H1 (cell line): ENCODE data around the gene GSAP. TPM values are rescaled to one million over a fixed set of nuclear protein-coding genes. Genes with fewer than 3 reads are reported as not detected.

Source experiments
- ATF3 ChIP-seq: IDR thresholded peaks from 2 replicates; pipeline ENCODE4 v1.6.1; 2011; ENCODE audit warnings: low read depth, mild to moderate bottlenecking, low read length; ENCODE audit not compliant: insufficient read depth
- CBX8 ChIP-seq: fragments of 300-800, 300-1000 bp; sonication (generic); IDR thresholded peaks from 2 replicates; pipeline ENCODE4 v1.7.1; 2016; ENCODE audit warnings: low read depth, low read length, borderline replicate concordance
- CREB1 ChIP-seq: IDR thresholded peaks from 2 replicates; pipeline ENCODE4 v1.6.1; 2012; ENCODE audit warnings: inconsistent platforms
- CTBP2 ChIP-seq: IDR thresholded peaks from 2 replicates; pipeline ENCODE4 v1.7.0; 2011; ENCODE audit warnings: borderline replicate concordance, mild to moderate bottlenecking, moderate library complexity, mixed read lengths, low read length; ENCODE audit not compliant: insufficient read depth, insufficient read length
- EGR1 ChIP-seq: IDR thresholded peaks from 2 replicates; pipeline ENCODE4 v1.6.1; 2011; ENCODE audit warnings: low read depth, low read length, borderline replicate concordance
- POLR2A ChIP-seq, 2 experiments: IDR thresholded peaks; 1 replicate in 1 of 2; 2 replicates in 1 of 2; pipeline ENCODE4 v1.6.1; 2011; ENCODE audit warnings: low read depth in 2 of 2, low read length in 2 of 2, mild to moderate bottlenecking in 2 of 2; ENCODE audit errors: control extremely low read depth in 1 of 2
- SIRT6 ChIP-seq: IDR thresholded peaks from one replicate; pipeline ENCODE4 v1.7.1; 2012; ENCODE audit warnings: low read length, inconsistent platforms
- ZNF274 ChIP-seq: IDR thresholded peaks from 2 replicates; pipeline ENCODE4 v1.7.0; 2012; ENCODE audit warnings: low read length, borderline replicate concordance; ENCODE audit errors: extremely low read depth
- polyA plus RNA-seq, 7 experiments: library from polyadenylated mRNA; depleted of rRNA in 3 of 7; stranded (reverse) in 5 of 7; unstranded in 2 of 7; fragments of >200 nt in 5 of 7; fragments of 200-250 nt in 2 of 7; gene quantifications; 1 replicate in 5 of 7; 2 replicates in 1 of 7; 4 replicates in 1 of 7; pipeline versions ENCODE4 v1.2.1 to v1.2.3, GENCODE V29; 2011 to 2013; ENCODE audit warnings: missing spikeins in 2 of 7, mixed read lengths in 2 of 7
- total RNA-seq: library from RNA; stranded (reverse); fragmentation: NEBNext Ultra II Directional; extraction: Animal tissue kit (Norgen Biotek cat#: 25700); gene quantifications from 2 replicates; pipeline ENCODE4 v1.2.1, GENCODE V29; 2021
- TF ChIP-seq, protein P1 (sequence below): fragments of 300-600 bp; sonication (generic); IDR thresholded peaks from 2 replicates; pipeline ENCODE4 v1.7.1; 2012; ENCODE audit warnings: low read length, moderate library complexity, mild to moderate bottlenecking, inconsistent platforms; ENCODE audit not compliant: insufficient replicate concordance
- TF ChIP-seq, protein P2 (sequence below): IDR thresholded peaks from 2 replicates; pipeline ENCODE4 v1.6.1; 2012; ENCODE audit warnings: low read length, inconsistent platforms

GSAP gene
- total and polyA plus RNA-seq, 2 of the 8 experiments (the other 6 are each of a cell fraction or from before 2014, with no cell fraction given): 0.93 to 2.1 TPM

- TF ChIP-seq, protein P1, sequence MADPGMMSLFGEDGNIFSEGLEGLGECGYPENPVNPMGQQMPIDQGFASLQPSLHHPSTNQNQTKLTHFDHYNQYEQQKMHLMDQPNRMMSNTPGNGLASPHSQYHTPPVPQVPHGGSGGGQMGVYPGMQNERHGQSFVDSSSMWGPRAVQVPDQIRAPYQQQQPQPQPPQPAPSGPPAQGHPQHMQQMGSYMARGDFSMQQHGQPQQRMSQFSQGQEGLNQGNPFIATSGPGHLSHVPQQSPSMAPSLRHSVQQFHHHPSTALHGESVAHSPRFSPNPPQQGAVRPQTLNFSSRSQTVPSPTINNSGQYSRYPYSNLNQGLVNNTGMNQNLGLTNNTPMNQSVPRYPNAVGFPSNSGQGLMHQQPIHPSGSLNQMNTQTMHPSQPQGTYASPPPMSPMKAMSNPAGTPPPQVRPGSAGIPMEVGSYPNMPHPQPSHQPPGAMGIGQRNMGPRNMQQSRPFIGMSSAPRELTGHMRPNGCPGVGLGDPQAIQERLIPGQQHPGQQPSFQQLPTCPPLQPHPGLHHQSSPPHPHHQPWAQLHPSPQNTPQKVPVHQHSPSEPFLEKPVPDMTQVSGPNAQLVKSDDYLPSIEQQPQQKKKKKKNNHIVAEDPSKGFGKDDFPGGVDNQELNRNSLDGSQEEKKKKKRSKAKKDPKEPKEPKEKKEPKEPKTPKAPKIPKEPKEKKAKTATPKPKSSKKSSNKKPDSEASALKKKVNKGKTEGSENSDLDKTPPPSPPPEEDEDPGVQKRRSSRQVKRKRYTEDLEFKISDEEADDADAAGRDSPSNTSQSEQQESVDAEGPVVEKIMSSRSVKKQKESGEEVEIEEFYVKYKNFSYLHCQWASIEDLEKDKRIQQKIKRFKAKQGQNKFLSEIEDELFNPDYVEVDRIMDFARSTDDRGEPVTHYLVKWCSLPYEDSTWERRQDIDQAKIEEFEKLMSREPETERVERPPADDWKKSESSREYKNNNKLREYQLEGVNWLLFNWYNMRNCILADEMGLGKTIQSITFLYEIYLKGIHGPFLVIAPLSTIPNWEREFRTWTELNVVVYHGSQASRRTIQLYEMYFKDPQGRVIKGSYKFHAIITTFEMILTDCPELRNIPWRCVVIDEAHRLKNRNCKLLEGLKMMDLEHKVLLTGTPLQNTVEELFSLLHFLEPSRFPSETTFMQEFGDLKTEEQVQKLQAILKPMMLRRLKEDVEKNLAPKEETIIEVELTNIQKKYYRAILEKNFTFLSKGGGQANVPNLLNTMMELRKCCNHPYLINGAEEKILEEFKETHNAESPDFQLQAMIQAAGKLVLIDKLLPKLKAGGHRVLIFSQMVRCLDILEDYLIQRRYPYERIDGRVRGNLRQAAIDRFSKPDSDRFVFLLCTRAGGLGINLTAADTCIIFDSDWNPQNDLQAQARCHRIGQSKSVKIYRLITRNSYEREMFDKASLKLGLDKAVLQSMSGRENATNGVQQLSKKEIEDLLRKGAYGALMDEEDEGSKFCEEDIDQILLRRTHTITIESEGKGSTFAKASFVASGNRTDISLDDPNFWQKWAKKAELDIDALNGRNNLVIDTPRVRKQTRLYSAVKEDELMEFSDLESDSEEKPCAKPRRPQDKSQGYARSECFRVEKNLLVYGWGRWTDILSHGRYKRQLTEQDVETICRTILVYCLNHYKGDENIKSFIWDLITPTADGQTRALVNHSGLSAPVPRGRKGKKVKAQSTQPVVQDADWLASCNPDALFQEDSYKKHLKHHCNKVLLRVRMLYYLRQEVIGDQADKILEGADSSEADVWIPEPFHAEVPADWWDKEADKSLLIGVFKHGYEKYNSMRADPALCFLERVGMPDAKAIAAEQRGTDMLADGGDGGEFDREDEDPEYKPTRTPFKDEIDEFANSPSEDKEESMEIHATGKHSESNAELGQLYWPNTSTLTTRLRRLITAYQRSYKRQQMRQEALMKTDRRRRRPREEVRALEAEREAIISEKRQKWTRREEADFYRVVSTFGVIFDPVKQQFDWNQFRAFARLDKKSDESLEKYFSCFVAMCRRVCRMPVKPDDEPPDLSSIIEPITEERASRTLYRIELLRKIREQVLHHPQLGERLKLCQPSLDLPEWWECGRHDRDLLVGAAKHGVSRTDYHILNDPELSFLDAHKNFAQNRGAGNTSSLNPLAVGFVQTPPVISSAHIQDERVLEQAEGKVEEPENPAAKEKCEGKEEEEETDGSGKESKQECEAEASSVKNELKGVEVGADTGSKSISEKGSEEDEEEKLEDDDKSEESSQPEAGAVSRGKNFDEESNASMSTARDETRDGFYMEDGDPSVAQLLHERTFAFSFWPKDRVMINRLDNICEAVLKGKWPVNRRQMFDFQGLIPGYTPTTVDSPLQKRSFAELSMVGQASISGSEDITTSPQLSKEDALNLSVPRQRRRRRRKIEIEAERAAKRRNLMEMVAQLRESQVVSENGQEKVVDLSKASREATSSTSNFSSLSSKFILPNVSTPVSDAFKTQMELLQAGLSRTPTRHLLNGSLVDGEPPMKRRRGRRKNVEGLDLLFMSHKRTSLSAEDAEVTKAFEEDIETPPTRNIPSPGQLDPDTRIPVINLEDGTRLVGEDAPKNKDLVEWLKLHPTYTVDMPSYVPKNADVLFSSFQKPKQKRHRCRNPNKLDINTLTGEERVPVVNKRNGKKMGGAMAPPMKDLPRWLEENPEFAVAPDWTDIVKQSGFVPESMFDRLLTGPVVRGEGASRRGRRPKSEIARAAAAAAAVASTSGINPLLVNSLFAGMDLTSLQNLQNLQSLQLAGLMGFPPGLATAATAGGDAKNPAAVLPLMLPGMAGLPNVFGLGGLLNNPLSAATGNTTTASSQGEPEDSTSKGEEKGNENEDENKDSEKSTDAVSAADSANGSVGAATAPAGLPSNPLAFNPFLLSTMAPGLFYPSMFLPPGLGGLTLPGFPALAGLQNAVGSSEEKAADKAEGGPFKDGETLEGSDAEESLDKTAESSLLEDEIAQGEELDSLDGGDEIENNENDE: no peak
- TF ChIP-seq CTBP2: no peak
- TF ChIP-seq EGR1: no peak
- no peak for TF ChIP-seq CREB1
- TF ChIP-seq, protein P2, sequence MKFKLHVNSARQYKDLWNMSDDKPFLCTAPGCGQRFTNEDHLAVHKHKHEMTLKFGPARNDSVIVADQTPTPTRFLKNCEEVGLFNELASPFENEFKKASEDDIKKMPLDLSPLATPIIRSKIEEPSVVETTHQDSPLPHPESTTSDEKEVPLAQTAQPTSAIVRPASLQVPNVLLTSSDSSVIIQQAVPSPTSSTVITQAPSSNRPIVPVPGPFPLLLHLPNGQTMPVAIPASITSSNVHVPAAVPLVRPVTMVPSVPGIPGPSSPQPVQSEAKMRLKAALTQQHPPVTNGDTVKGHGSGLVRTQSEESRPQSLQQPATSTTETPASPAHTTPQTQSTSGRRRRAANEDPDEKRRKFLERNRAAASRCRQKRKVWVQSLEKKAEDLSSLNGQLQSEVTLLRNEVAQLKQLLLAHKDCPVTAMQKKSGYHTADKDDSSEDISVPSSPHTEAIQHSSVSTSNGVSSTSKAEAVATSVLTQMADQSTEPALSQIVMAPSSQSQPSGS: no peak
- no peak for TF ChIP-seq ZNF274
- no peak for TF ChIP-seq SIRT6
- no peak for TF ChIP-seq POLR2A (IDR thresholded peaks at IDR 0.05; ENCODE audit: control extremely low read depth in 1 of 2, low read depth in 2 of 2, low read length in 2 of 2)
- no peak for TF ChIP-seq ATF3
- no peak for TF ChIP-seq CBX8
Observed at GRCh38 chr7:77266291-77266794, 149.8 kb downstream of the GSAP start (continued).
